GM11168 (cell line): ENCODE results near the gene DTX3L.

Source experiments
- in situ Hi-C: fragments of 300-500 bp; cut with MboI; formaldehyde crosslinking; loops from one replicate; pipeline ENCODE4 v1.12.0; 2022; ENCODE audit warnings: low sequenced_read_pairs; ENCODE audit not compliant: unreplicated experiment

The DTX3L gene

GRCh38 chr3:122598556-122598955, 34.4 kb downstream of the DTX3L start:
- in situ Hi-C loops: no loop called here

DNA sequence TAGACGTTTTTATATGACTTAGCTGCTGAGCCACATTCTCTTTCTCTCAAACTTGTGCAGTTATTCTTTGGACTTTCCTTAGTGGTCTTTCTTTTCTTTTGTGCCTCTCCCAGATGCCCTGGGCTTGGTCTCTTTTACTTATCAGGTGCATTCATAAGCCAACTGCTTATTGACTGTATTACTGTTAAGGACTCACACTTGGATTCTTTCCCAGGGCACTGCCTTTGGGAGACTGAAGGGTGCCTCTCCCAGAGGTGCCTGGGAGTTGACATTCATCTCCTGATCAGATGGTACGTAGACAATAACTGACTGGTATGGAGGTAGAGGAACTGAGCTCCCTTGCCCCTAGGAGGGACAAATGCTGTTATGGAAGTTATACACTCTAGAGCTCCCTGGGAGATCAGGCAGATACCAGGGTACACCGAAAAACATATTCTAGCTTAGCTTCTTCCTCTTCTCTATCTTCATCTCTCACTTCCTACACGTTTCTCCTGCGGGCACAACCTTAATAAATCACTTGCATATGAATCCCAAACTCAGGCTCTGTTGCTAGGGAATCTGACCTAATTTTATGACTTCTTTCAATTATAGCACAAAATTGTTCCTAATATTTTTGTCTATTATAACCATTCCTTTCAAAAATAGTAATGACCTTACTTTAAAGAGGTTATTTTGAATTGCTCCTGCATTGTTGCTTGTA, 38.0 kb downstream of the DTX3L start:
- in situ Hi-C loops: no loop called here

- in situ Hi-C loops: no loop called here
Measured at GRCh38 chr3:122603056-122603455, 38.9 kb downstream of the DTX3L start.

- in situ Hi-C loops: no loop called here
Measured at GRCh38 chr3:122606330-122606729, 42.2 kb downstream of the DTX3L start.

DNA sequence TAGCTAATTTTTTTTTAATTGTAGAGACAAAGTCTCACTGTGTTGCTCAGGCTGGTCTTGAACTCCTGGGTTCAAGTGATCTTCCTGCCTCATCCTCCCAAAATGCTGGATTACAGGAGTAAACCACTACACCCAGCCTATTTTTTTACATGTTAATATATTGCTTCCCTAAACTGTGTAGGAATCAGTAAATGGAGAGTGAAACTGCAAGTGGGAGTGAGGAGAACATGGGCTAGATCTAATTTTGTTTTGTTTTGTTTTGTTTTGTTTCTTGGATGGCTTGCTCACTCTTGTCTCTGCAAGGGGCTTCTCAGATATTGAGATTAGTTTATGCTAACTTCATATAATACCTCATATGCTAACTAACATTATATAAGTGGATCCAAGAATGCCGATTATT, 44.8 kb downstream of the DTX3L start:
- in situ Hi-C loops: no loop called here

- in situ Hi-C loops: no loop called here
Measured at GRCh38 chr3:122609798-122610559, 45.8 kb downstream of the DTX3L start.

- in situ Hi-C loops: no loop called here
Measured at GRCh38 chr3:122612696-122613095, 48.6 kb downstream of the DTX3L start.

- in situ Hi-C loops: no loop called here
Measured at GRCh38 chr3:122615303-122615702, 51.2 kb downstream of the DTX3L start.

DNA sequence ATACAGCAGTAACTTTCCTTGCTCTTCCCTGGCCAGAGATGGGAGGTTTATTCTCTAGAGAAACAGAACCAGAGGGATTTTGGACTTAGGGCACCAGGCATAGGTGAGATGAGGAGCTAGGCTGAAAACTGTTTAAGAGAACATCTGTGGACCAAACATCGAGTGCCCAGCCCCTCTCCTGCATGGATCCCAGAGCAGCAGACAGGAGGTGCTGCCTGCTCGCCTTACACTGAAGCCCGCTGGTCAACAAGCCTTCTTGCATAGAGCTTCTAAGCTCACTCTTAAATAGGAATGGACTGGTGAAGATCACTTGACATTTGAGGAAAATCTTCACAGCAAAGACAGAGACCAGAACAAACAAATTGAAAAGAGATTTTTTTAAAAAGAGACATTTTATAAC, 54.5 kb downstream of the DTX3L start:
- in situ Hi-C loops: no loop called here

DNA sequence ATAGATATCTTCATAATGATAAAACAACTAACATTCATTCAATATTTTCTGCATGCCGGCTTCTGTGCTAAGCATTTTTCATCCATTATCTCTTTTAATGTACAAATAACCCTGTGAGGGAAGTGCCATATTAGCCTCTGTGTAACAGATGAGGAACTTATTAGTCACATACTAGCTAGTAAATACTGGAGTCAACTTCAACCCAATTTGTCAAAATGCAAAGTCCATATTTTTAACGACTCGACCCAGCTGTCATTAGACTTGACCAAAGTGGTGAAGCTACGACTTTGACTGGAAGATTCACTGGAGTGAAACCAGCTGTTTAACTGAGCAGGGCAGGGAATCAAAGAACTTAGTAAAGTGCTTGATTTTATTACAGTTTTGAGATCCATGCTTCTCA, 54.9 kb downstream of the DTX3L start:
- in situ Hi-C loops: no loop called here

- in situ Hi-C loops: no loop called here
Measured at GRCh38 chr3:122620399-122620798, 56.3 kb downstream of the DTX3L start.

GRCh38 chr3:122621112-122621511, 57.0 kb downstream of the DTX3L start:
- in situ Hi-C loops: no loop called here

DNA sequence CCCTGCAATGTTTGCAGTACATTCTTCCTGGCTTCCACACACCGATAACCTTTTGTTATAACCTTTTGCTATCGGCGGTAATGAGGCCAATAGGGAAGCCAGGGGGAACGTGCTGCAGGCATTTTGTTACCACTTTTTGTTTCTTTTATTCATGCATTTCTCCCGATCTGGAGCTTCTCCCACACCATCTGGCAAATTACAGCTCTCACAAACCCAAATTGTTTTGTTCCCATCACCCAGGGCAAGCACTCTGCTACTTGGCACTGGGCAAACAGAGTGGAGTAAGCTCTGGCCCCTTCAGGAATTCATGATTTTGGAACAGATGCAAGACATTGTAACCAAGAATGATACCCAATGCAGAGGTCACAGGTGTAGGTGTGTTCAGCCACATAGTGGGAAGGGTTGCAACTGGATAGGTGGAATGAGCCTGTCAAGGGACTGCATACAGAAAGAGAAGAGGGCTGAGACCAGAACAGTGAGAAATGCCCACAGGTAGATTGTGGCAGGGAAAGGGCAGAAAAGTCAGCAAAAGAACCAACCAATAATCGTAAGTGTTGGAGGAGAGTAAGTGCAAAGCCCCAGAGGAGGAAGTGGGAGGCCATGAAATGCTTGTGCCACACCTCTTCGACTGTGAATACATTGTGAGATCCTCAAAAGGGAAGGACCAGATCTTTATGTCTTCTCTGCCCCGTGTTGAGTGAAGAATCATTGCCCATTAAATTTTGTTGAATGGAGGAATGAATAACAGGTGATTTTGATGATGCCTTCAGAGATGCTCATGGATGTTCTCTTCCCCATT, 59.1 kb downstream of the DTX3L start:
- in situ Hi-C loops: no loop called here
